ENCODE results near the gene CCDC28B.

Gene CCDC28B

GRCh38 chr1:32195972-32196823 is 4.2 kb upstream of the CCDC28B start:
- Histone ChIP-seq H3K36me3 (ENCODE audit: insufficient read depth, low read length) (peaks cover 61% of the 10 kb centered on the region), H3K27me3 (ENCODE audit: control insufficient read depth in 1 of 2, insufficient read depth in 2 of 2, low read length in 2 of 2) (no peaks in the 10 kb centered on the region), H3K9me3 (ENCODE audit: low read length) (no peaks in the 10 kb centered on the region), H3K9ac (ENCODE audit: low read length) (no peak overlapping the region), H3K4me1 (ENCODE audit: insufficient read depth, low read length) (peaks cover 11% of the 10 kb centered on the region), H3K27ac (ENCODE audit: low read depth, low read length) (no peak overlapping the region), H3K4me3 (ENCODE audit: low read depth in 1 of 2, low read length in 2 of 2) (no peak overlapping the region)

GRCh38 chr1:32197074-32197473 is 3.3 kb upstream of the CCDC28B start:
- H3K27me3 ChIP-seq (ENCODE audit: control insufficient read depth in 1 of 2, insufficient read depth in 2 of 2, low read length in 2 of 2) = no peaks in the 10 kb centered on the region
- H3K9ac ChIP-seq (ENCODE audit: low read length) = no peak overlapping the region
- no peak overlapping the region for H3K4me3 ChIP-seq (ENCODE audit: low read depth in 1 of 2, low read length in 2 of 2)
- no peaks in the 10 kb centered on the region for H3K9me3 ChIP-seq (ENCODE audit: low read length)
- peaks cover 52% of the 10 kb centered on the region for H3K36me3 ChIP-seq (ENCODE audit: insufficient read depth, low read length)
- H3K27ac ChIP-seq (ENCODE audit: low read depth, low read length) = no peak overlapping the region
- H3K4me1 ChIP-seq (ENCODE audit: insufficient read depth, low read length) = peaks cover 20% of the 10 kb centered on the region

DNA sequence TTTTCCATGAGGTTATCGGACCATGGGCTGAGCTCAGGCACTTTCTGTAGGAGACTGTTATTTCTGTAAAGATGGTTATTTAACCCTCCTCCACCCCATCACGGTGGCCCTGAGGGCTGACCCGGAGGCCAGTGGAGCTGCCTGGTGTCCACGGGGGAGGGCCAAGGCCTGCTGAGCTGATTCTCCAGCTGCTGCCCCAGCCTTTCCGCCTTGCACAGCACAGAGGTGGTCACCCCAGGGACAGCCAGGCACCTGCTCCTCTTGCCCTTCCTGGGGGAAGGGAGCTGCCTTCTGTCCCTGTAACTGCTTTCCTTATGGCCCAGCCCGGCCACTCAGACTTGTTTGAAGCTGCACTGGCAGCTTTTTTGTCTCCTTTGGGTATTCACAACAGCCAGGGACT is 2.6 kb upstream of the CCDC28B start:
- H3K4me1 ChIP-seq (ENCODE audit: insufficient read depth, low read length) = peaks cover 21% of the 10 kb centered on the region
- no peaks in the 10 kb centered on the region for H3K9me3 ChIP-seq (ENCODE audit: low read length)
- no peaks in the 10 kb centered on the region for H3K27me3 ChIP-seq (ENCODE audit: control insufficient read depth in 1 of 2, insufficient read depth in 2 of 2, low read length in 2 of 2)
- no peak overlapping the region for H3K4me3 ChIP-seq (ENCODE audit: low read depth in 1 of 2, low read length in 2 of 2)
- no peak overlapping the region for H3K9ac ChIP-seq (ENCODE audit: low read length)
- peaks cover 45% of the 10 kb centered on the region for H3K36me3 ChIP-seq (ENCODE audit: insufficient read depth, low read length)
- no peak overlapping the region for H3K27ac ChIP-seq (ENCODE audit: low read depth, low read length)

- Histone ChIP-seq H3K9ac (ENCODE audit: low read length) (no peak overlapping the region), H3K36me3 (ENCODE audit: insufficient read depth, low read length) (peaks cover 39% of the 10 kb centered on the region), H3K9me3 (ENCODE audit: low read length) (no peaks in the 10 kb centered on the region), H3K4me3 (ENCODE audit: low read depth in 1 of 2, low read length in 2 of 2) (no peak overlapping the region), H3K27me3 (ENCODE audit: control insufficient read depth in 1 of 2, insufficient read depth in 2 of 2, low read length in 2 of 2) (no peaks in the 10 kb centered on the region), H3K4me1 (ENCODE audit: insufficient read depth, low read length) (peaks cover 21% of the 10 kb centered on the region), H3K27ac (ENCODE audit: low read depth, low read length) (no peak overlapping the region)
These were observed 2.0 kb upstream of the CCDC28B start for GRCh38 chr1:32198237-32199042.

DNA sequence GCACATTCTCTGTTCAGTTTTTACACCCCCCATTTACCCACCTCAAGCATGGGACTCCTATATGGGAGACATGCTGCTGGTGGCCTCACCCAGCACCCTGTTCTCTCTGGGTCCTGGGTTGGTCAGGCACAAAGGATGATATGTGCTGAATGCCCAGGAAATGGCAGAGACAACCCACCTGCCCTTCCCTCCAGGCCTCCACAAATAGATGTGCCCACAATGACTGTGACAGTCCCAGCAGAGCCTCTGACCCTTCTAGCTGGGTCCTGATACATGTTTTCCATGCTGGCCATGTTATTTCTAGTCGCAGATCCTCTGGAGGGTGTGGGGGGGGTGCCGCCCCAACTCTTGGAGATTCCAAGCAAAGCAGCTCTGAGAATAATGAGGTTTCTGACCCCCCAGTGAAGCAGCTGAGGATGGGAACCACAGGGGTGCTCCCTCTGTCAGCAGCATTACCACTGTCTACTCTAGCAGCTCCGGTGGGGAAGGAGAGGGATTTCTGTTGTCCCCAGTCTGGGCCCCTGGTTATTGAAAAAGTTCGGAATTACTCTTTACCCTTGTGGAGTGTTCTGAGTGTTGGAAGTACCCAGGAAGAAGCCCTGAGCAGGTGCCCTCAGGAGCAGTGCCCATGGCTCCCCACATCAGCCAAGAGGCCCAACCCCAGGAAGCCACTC is 1.2 kb upstream of the CCDC28B start:
- Histone ChIP-seq H3K27ac (ENCODE audit: low read depth, low read length) (peak overlapping the region; percentile 19), H3K4me1 (ENCODE audit: insufficient read depth, low read length) (peaks cover 21% of the 10 kb centered on the region), H3K27me3 (ENCODE audit: control insufficient read depth in 1 of 2, insufficient read depth in 2 of 2, low read length in 2 of 2) (no peaks in the 10 kb centered on the region), H3K9ac (ENCODE audit: low read length) (no peak overlapping the region), H3K9me3 (ENCODE audit: low read length) (no peaks in the 10 kb centered on the region), H3K4me3 (ENCODE audit: low read depth in 1 of 2, low read length in 2 of 2) (no peak overlapping the region), H3K36me3 (ENCODE audit: insufficient read depth, low read length) (peaks cover 31% of the 10 kb centered on the region)

- peaks cover 26% of the 10 kb centered on the region for H3K36me3 ChIP-seq (ENCODE audit: insufficient read depth, low read length)
- H3K4me3 ChIP-seq (ENCODE audit: low read depth in 1 of 2, low read length in 2 of 2) = peak overlapping the region in 1 of 2 donors; percentile 89
- H3K9me3 ChIP-seq (ENCODE audit: low read length) = no peaks in the 10 kb centered on the region
- H3K9ac ChIP-seq (ENCODE audit: low read length) = peak overlapping the region; percentile 79
- H3K27me3 ChIP-seq (ENCODE audit: control insufficient read depth in 1 of 2, insufficient read depth in 2 of 2, low read length in 2 of 2) = no peaks in the 10 kb centered on the region
- peak overlapping the region; percentile 92 for H3K27ac ChIP-seq (ENCODE audit: low read depth, low read length)
- peaks cover 23% of the 10 kb centered on the region for H3K4me1 ChIP-seq (ENCODE audit: insufficient read depth, low read length)
These were observed 700 bp upstream of the CCDC28B start for GRCh38 chr1:32199717-32200072.

GRCh38 chr1:32201011-32201855 is 838 bp downstream of the CCDC28B start:
- peaks cover 11% of the 10 kb centered on the region for H3K36me3 ChIP-seq (ENCODE audit: insufficient read depth, low read length)
- H3K9ac ChIP-seq (ENCODE audit: low read length) = peak overlapping the region; percentile 79
- H3K4me3 ChIP-seq (ENCODE audit: low read depth in 1 of 2, low read length in 2 of 2) = peak overlapping the region; percentile 18 to 89
- no peaks in the 10 kb centered on the region for H3K27me3 ChIP-seq (ENCODE audit: control insufficient read depth in 1 of 2, insufficient read depth in 2 of 2, low read length in 2 of 2)
- no peaks in the 10 kb centered on the region for H3K9me3 ChIP-seq (ENCODE audit: low read length)
- H3K4me1 ChIP-seq (ENCODE audit: insufficient read depth, low read length) = peaks cover 32% of the 10 kb centered on the region
- peak overlapping the region; percentile 92 for H3K27ac ChIP-seq (ENCODE audit: low read depth, low read length)

GRCh38 chr1:32204943-32205361 is 4.6 kb downstream of the CCDC28B start:
- H3K36me3 ChIP-seq (ENCODE audit: insufficient read depth, low read length) = no peaks in the 10 kb centered on the region
- peak overlapping the region; percentile 78 for H3K27ac ChIP-seq (ENCODE audit: low read depth, low read length)
- peak overlapping the region; percentile 72 to 79 for H3K4me3 ChIP-seq (ENCODE audit: low read depth in 1 of 2, low read length in 2 of 2)
- no peaks in the 10 kb centered on the region for H3K27me3 ChIP-seq (ENCODE audit: control insufficient read depth in 1 of 2, insufficient read depth in 2 of 2, low read length in 2 of 2)
- peaks cover 28% of the 10 kb centered on the region for H3K4me1 ChIP-seq (ENCODE audit: insufficient read depth, low read length)
- no peaks in the 10 kb centered on the region for H3K9me3 ChIP-seq (ENCODE audit: low read length)
- H3K9ac ChIP-seq (ENCODE audit: low read length) = no peak overlapping the region

GRCh38 chr1:32205401-32206370 is 5.3 kb downstream of the CCDC28B start, which contains the start of gene IQCC:
Gene IQCC, plus strand, starts transcription at chr1:32205671. Its CDS starts 11 bp downstream, at chr1:32205682.
- no peaks in the 10 kb centered on the region for H3K9me3 ChIP-seq (ENCODE audit: low read length)
- H3K4me1 ChIP-seq (ENCODE audit: insufficient read depth, low read length) = peaks cover 26% of the 10 kb centered on the region
- peak within 1 kb of the TSS; percentile 78 for H3K27ac ChIP-seq (ENCODE audit: low read depth, low read length)
- H3K27me3 ChIP-seq (ENCODE audit: control insufficient read depth in 1 of 2, insufficient read depth in 2 of 2, low read length in 2 of 2) = no peaks in the 10 kb centered on the region
- no peaks in the 10 kb centered on the region for H3K36me3 ChIP-seq (ENCODE audit: insufficient read depth, low read length)
- peak within 1 kb of the TSS; percentile 78 for H3K9ac ChIP-seq (ENCODE audit: low read length)
- peak within 1 kb of the TSS; percentile 72 to 79 for H3K4me3 ChIP-seq (ENCODE audit: low read depth in 1 of 2, low read length in 2 of 2)

DNA sequence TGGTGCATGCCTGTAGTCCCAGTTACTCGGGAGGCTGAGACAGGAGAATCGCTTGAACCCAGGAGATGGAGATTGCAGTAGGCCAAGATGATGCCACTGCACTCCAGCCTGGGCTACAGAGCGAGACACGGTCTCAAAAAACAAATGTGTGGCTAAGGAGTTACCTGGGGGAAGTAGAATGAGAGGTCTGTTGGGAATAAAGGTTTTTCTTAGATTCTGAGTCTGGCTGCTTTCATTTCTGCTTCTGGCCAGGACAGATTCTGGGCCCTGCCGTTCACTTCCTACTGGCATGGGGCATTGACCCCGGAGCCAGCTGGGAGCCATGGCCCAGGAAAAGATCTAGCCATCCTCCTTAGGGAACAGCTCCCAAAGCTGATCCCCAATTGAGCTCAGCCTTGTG is 8.1 kb downstream of the CCDC28B start:
- Histone ChIP-seq H3K36me3 (ENCODE audit: insufficient read depth, low read length) (no peaks in the 10 kb centered on the region), H3K4me3 (ENCODE audit: low read depth in 1 of 2, low read length in 2 of 2) (no peak overlapping the region), H3K4me1 (ENCODE audit: insufficient read depth, low read length) (peaks cover 16% of the 10 kb centered on the region), H3K9ac (ENCODE audit: low read length) (no peak overlapping the region), H3K27me3 (ENCODE audit: control insufficient read depth in 1 of 2, insufficient read depth in 2 of 2, low read length in 2 of 2) (no peaks in the 10 kb centered on the region), H3K27ac (ENCODE audit: low read depth, low read length) (no peak overlapping the region), H3K9me3 (ENCODE audit: low read length) (no peaks in the 10 kb centered on the region)

Data from muscle layer of colon (tissue), 2 donors.